HepG2 (cell line): ENCODE measurements around the gene IQSEC1. TPM values are rescaled to one million over a fixed set of nuclear protein-coding genes. Genes with fewer than 3 reads are reported as not detected.

ENCODE experiments used
- ARID4A ChIP-seq: sonication (generic); formaldehyde crosslinking; IDR thresholded peaks from 2 replicates; pipeline ENCODE4 v1.5.0; 2020; ENCODE audit warnings: mild to moderate bottlenecking, missing genetic modification reagents, borderline replicate concordance
- CCDC6 ChIP-seq: sonication (generic); formaldehyde crosslinking; IDR thresholded peaks from 2 replicates; pipeline ENCODE4 v1.8.1; 2022; ENCODE audit warnings: mild to moderate bottlenecking, missing genetic modification reagents, moderate library complexity
- CENPT ChIP-seq: sonication (generic); formaldehyde crosslinking; IDR thresholded peaks from 2 replicates; pipeline ENCODE4 v1.8.0; 2022; ENCODE audit warnings: low read depth, mild to moderate bottlenecking, moderate library complexity, missing genetic modification reagents
- GPN1 ChIP-seq: sonication (generic); formaldehyde crosslinking; IDR thresholded peaks from 2 replicates; pipeline ENCODE4 v1.5.1; 2020; ENCODE audit warnings: missing genetic modification reagents, borderline replicate concordance
- KDM2A ChIP-seq: sonication (generic); formaldehyde crosslinking; IDR thresholded peaks from 2 replicates; pipeline ENCODE4 v1.4.0; 2020; ENCODE audit warnings: low read depth, missing genetic modification reagents, borderline replicate concordance
- KDM3A ChIP-seq: IDR thresholded peaks from 2 replicates; pipeline ENCODE4 v1.6.1; 2018; ENCODE audit warnings: low read depth, missing compliant biosample characterization
- NFATC3 ChIP-seq: sonication (generic); formaldehyde crosslinking; IDR thresholded peaks from 2 replicates; pipeline ENCODE4 v1.5.1; 2020; ENCODE audit warnings: mild to moderate bottlenecking, missing genetic modification reagents
- NFE2L2 ChIP-seq: fragments of 150-350 bp; IDR thresholded peaks from 2 replicates; pipeline ENCODE4 v1.6.1; 2014; ENCODE audit warnings: low read length
- RARA ChIP-seq: IDR thresholded peaks from 2 replicates; pipeline ENCODE4 v1.6.1; 2016; ENCODE audit warnings: missing genetic modification reagents, missing compliant biosample characterization
- RFXANK ChIP-seq: IDR thresholded peaks from 2 replicates; pipeline ENCODE4 v1.6.1; 2016
- SKI ChIP-seq: fragments of 450-650 bp; IDR thresholded peaks from one replicate; pipeline ENCODE4 v1.6.1; 2018; ENCODE audit warnings: mild to moderate bottlenecking; ENCODE audit not compliant: partially characterized antibody
- XRCC5 ChIP-seq: fragments of 200-400 bp; formaldehyde crosslinking; optimal IDR thresholded peaks from 2 replicates; pipeline ENCODE3; 2017; ENCODE audit warnings: mild to moderate bottlenecking, low read length
- ZFX ChIP-seq: sonication (generic); formaldehyde crosslinking; IDR thresholded peaks from 2 replicates; pipeline ENCODE4 v1.4.0; 2020; ENCODE audit warnings: mild to moderate bottlenecking, low read depth, missing genetic modification reagents, moderate library complexity
- ZKSCAN8 ChIP-seq: IDR thresholded peaks from 2 replicates; pipeline ENCODE4 v1.6.1; 2016; ENCODE audit warnings: borderline replicate concordance, missing genetic modification reagents, missing compliant biosample characterization
- ZNF224 ChIP-seq: sonication (generic); formaldehyde crosslinking; IDR thresholded peaks from 2 replicates; pipeline ENCODE4 v1.5.0; 2020; ENCODE audit warnings: mild to moderate bottlenecking, missing genetic modification reagents
- ZNF788 ChIP-seq: sonication (generic); formaldehyde crosslinking; IDR thresholded peaks from 2 replicates; pipeline ENCODE4 v1.5.0; 2020; ENCODE audit warnings: mild to moderate bottlenecking, missing genetic modification reagents, borderline replicate concordance
- ZNF83 ChIP-seq: sonication (generic); formaldehyde crosslinking; IDR thresholded peaks from 2 replicates; pipeline ENCODE4 v1.4.0; 2020; ENCODE audit warnings: missing genetic modification reagents, mild to moderate bottlenecking, borderline replicate concordance
- polyA plus RNA-seq, 8 experiments: library from polyadenylated mRNA; depleted of rRNA in 3 of 8; stranded (reverse) in 7 of 8; unstranded in 1 of 8; fragments of >200 nt; fragmentation: Illumina TruSeq in 4 of 8; extraction: Trizol in 4 of 8; gene quantifications; 2 replicates each; pipeline versions ENCODE4 v1.2.1 to v1.2.3, GENCODE V29; 2011 to 2016; ENCODE audit warnings: low read depth in 4 of 8, missing spikeins in 1 of 8, mixed read lengths in 1 of 8; ENCODE audit not compliant: insufficient read depth in 1 of 8
- total RNA-seq, 5 experiments: library from RNA; depleted of rRNA; stranded (reverse); fragments of >200 nt; fragmentation: Illumina TruSeq; extraction: Trizol; gene quantifications; 2 replicates each; pipeline ENCODE4 v1.2.3, GENCODE V29; 2016; ENCODE audit warnings: low read depth in 1 of 5
- TF ChIP-seq, protein P1 (sequence below): sonication (generic); formaldehyde crosslinking; IDR thresholded peaks from 2 replicates; pipeline ENCODE4 v1.4.0; 2020; ENCODE audit warnings: mild to moderate bottlenecking, missing genetic modification reagents

Gene IQSEC1
- total and polyA plus RNA-seq, 2 of the 13 experiments (the other 11 are each of a cell fraction or from before 2014, with no cell fraction given), result 17.4 to 20.2 TPM

DNA sequence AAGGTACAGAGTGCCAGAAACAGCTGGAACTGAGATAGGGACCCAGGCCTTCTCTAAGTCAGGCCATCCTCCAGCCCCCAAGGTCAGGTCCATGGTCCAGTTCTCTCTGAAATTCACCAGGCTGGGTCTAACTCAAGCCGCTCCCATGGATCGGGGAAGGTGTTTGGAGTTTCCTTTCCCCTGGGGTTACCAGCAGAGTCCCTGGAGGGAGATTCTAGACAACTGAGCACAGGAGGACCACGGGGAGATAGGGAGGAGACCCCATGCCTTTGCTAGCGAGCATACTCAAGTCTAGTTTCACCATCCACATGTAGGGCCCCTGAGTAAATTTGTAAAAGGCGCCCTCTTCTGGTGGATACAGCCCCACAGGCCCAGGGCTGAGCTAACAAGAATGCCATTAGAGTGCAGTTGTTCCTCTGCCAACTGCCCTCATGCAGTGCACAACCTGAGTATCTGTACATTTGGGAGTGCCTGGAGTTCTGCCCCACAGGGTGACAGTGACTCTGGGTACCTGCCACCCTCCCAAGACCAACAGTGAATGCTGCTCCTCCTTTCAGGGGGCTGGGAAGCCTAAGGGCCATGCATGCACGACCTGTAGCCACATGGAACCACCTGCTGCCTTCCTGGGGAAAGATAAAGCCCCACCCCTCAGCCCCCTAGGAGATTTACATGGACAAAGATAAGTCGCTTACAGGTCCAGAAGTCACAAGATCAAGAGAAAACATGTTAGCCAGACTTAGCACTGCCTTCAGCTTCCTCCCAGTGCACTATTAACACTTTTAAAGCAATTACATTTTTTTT lies 89.0 kb downstream of the IQSEC1 start (continued):
- TF ChIP-seq GPN1 (CRISPR knock-in tag) (no peak), RARA (CRISPR knock-in tag) (no peak; the same call in 1 of the 2 replicates), CENPT (CRISPR knock-in tag) (no peak), ZNF83 (CRISPR knock-in tag) (no peak), KDM2A (no peak; the same call in 1 of the 2 replicates), CCDC6 (CRISPR knock-in tag) (no peak), ZNF788 (CRISPR knock-in tag) (no peak), RFXANK (no peak), NFATC3 (CRISPR knock-in tag) (no peak), SKI (no peak), ARID4A (CRISPR knock-in tag) (peak; percentile 25; the same call in 1 of the 2 replicates), ZNF224 (CRISPR knock-in tag) (no peak), ZKSCAN8 (CRISPR knock-in tag) (0 out of 2 replicates have a peak, but pooled peaks have one; percentile 41), ZFX (CRISPR knock-in tag) (peak; percentile 73), NFE2L2 (no peak), XRCC5 (peak; percentile 70), KDM3A (CRISPR knock-in tag) (no peak)
- TF ChIP-seq, protein P1, sequence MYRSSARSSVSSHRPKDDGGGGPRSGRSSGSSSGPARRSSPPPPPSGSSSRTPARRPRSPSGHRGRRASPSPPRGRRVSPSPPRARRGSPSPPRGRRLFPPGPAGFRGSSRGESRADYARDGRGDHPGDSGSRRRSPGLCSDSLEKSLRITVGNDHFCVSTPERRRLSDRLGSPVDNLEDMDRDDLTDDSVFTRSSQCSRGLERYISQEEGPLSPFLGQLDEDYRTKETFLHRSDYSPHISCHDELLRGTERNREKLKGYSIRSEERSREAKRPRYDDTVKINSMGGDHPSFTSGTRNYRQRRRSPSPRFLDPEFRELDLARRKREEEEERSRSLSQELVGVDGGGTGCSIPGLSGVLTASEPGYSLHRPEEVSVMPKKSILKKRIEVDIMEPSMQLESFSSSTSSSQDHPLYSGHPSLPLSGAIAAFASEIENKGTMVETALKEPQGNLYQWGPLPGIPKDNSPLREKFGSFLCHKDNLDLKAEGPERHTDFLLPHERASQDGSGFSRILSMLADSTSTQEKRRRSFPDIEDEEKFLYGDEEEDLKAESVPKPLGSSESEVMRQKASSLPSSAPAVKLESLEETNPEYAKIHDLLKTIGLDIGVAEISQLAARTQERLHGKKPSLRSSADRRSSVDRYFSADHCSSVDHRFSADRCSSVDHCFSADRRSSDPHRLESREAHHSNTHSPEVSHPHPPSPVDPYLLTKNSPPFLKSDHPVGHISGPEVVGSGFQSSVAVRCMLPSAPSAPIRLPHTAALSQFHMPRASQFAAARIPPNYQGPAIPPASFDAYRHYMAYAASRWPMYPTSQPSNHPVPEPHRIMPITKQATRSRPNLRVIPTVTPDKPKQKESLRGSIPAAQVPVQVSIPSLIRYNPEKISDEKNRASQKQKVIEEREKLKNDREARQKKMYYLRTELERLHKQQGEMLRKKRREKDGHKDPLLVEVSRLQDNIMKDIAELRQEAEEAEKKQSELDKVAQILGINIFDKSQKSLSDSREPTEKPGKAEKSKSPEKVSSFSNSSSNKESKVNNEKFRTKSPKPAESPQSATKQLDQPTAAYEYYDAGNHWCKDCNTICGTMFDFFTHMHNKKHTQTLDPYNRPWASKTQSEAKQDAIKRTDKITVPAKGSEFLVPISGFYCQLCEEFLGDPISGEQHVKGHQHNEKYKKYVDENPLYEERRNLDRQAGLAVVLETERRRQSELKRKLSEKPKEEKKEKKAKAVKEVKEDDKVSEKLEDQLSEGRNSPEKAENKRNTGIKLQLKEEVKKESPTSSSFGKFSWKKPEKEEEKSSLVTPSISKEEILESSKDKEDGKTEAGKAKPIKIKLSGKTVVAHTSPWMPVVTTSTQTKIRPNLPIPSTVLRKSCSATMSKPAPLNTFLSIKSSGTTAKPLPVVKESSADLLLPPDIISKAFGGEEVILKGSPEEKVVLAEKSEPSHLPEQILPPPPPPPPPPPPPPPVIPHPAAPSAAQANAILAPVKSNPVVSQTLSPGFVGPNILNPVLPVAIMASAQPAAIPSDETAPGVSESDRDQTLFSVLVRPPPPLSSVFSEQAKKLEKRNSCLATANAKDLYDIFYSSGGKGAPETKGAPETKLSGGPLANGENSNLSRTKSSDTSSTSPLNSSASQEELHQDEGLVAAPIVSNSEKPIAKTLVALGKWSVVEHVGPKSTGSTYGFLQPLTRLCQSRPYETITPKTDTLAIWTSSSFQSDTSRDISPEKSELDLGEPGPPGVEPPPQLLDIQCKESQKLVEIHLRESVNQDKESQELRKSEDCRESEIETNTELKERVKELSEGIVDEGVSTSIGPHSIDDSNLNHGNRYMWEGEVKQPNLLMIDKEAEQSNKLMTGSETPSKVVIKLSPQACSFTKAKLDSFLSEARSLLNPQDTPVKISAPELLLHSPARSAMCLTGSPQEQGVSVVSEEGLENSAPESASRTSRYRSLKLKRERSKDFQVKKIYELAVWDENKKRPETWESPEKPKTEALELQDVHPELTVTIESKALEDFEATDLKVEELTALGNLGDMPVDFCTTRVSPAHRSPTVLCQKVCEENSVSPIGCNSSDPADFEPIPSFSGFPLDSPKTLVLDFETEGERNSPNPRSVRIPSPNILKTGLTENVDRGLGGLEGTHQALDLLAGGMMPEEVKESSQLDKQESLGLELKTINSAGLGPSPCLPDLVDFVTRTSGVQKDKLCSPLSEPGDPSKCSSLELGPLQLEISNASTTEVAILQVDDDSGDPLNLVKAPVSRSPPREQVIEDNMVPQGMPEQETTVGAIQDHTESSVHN (CRISPR knock-in tag), result no peak
